Measurements from ENCODE around the gene CCDC190. TPM values are rescaled to one million over a fixed set of nuclear protein-coding genes. Genes with fewer than 3 reads are reported as not detected.
A peak's percentile ranks its signal among the peaks of the same experiment; 100 is the strongest.

Gene CCDC190
- 0.13 and 0.21 TPM in 2 replicates for polyA plus RNA-seq (2012; rRNA removed)
- polyA plus RNA-seq (2012; cell fraction: cytosol; rRNA removed) = 0.14 and 0.18 TPM in 2 replicates
- 0.12 and 0.39 TPM in 2 replicates for polyA plus RNA-seq (2012; cell fraction: nucleus; rRNA removed)

GRCh38 chr1:162861101-162861500, at the start of gene CCDC190:
CCDC190 (minus strand) TSS chr1:162861175; CDS start chr1:162859646, 1,529 bp downstream.
- no peaks in the 10 kb centered on the region for H3K9me2 ChIP-seq
- TF ChIP-seq GATA2 (CRISPR knock-in tag; IDR thresholded peaks at IDR 0.05) (no peak), TCF12 (IDR thresholded peaks at IDR 0.05) (no peak), MEF2A (IDR thresholded peaks at IDR 0.05; ENCODE audit: borderline replicate concordance, low read depth) (no peak), EZH2phosphoT487 (IDR thresholded peaks at IDR 0.05; ENCODE audit: borderline replicate concordance, low read depth) (no peak), JUND (IDR thresholded peaks at IDR 0.05) (no peak), PBX3 (IDR thresholded peaks at IDR 0.05) (no peak), MXI1 (IDR thresholded peaks at IDR 0.05; ENCODE audit: low read depth, low read length) (no peak), SIN3A (IDR thresholded peaks at IDR 0.05; ENCODE audit: borderline replicate concordance, low read depth, low read length) (no peak), NFIC (IDR thresholded peaks at IDR 0.05; ENCODE audit: borderline replicate concordance) (no peak), SMC3 (IDR thresholded peaks at IDR 0.05; ENCODE audit: low read depth, low read length) (no peak), RAD21 (IDR thresholded peaks at IDR 0.05; ENCODE audit: low read length) (no peak), REST (IDR thresholded peaks at IDR 0.05; ENCODE audit: low read depth, low read length) (no peak), USF2 (IDR thresholded peaks at IDR 0.05; ENCODE audit: borderline replicate concordance, low read depth, low read length) (no peak)
- DNase-seq = no peak
- no peak within 1 kb of the TSS for H3K9ac ChIP-seq
- ChIA-PET CTCF (interaction anchor here (1.4 to 3.4 kb wide), 5 partner anchors 12 to 455 kb away, joined by 3 to 23 read pairs (median 6); no protein-coding TSS in a partner anchor), POLR2A (interaction anchor here (0.8 to 1.0 kb wide), 2 partner anchors 21 to 216 kb away, joined by 3 to 4 read pairs; no protein-coding TSS in a partner anchor)
- peaks cover 19% of the 10 kb centered on the region for H3F3A ChIP-seq (replicated peaks; ENCODE audit: insufficient read depth)
- no peak within 1 kb of the TSS for H3K4me2 ChIP-seq
- 89% methylated on average over 4 of the region's 4 CpGs for WGBS (ENCODE audit: low lambda C conversion rate)
- no peaks in the 10 kb centered on the region for H3K79me2 ChIP-seq (ENCODE audit: insufficient read depth)
- no peaks in the 10 kb centered on the region for H4K20me1 ChIP-seq (ENCODE audit: insufficient read depth)
- peaks cover 3 to 31% of the 10 kb centered on the region in 2 experiments; a peak in 2 of 4 replicates for H3K4me1 ChIP-seq (ENCODE audit: control insufficient read depth in 1 of 2, insufficient read depth in 2 of 2, low read depth in 1 of 2, low read length in 1 of 2)
- H2AFZ ChIP-seq (ENCODE audit: low read depth) = peak within 1 kb of the TSS; percentile 45
- H3K4me3 ChIP-seq (ENCODE audit: low read depth in 2 of 2, low read length in 1 of 2) = no peak within 1 kb of the TSS
- H3K36me3 ChIP-seq (replicated peaks in 1 of 2; ENCODE audit: control insufficient read depth in 1 of 2, insufficient read depth in 2 of 2, low read length in 1 of 2) = peaks cover 0 to 8% of the 10 kb centered on the region in 2 experiments
- no peaks in the 10 kb centered on the region; the same call in 1 of the 2 replicates for H3K9me3 ChIP-seq
- H3K27ac ChIP-seq (ENCODE audit: low read depth in 2 of 2, low read length in 1 of 2) = no peak within 1 kb of the TSS
- H3K27me3 ChIP-seq (ENCODE audit: insufficient read depth) = no peaks in the 10 kb centered on the region

All from SK-N-SH (cell line).